Skeletal muscle satellite cell (primary cell): ENCODE measurements around the gene IGLL5.

Experiments
- H3K27me3 ChIP-seq: 2 replicates; pipeline ENCODE4 v1.7.0; 2013; ENCODE audit warnings: low read length; ENCODE audit not compliant: control insufficient read depth, insufficient read depth
- H3K36me3 ChIP-seq: 2 replicates; pipeline ENCODE4 v1.7.0; 2013; ENCODE audit warnings: mild to moderate bottlenecking, control low read depth, low read length; ENCODE audit not compliant: insufficient read depth
- H3K4me1 ChIP-seq: 2 replicates; pipeline ENCODE4 v1.7.0; 2013; ENCODE audit warnings: low read length; ENCODE audit not compliant: control insufficient read depth, insufficient read depth
- H3K4me2 ChIP-seq: 2 replicates; pipeline ENCODE4 v1.7.0; 2013; ENCODE audit warnings: mild to moderate bottlenecking, low read length
- H3K4me3 ChIP-seq: 2 replicates; pipeline ENCODE4 v1.7.0; 2013; ENCODE audit warnings: low read length
- H3K9ac ChIP-seq: 2 replicates; pipeline ENCODE4 v1.7.0; 2013; ENCODE audit warnings: mild to moderate bottlenecking, low read depth, low read length, moderate library complexity
- H3K9me3 ChIP-seq: replicated peaks from 2 replicates; pipeline ENCODE4 v1.7.0; 2013; ENCODE audit warnings: mild to moderate bottlenecking, control low read depth, low read length

The IGLL5 gene

DNA sequence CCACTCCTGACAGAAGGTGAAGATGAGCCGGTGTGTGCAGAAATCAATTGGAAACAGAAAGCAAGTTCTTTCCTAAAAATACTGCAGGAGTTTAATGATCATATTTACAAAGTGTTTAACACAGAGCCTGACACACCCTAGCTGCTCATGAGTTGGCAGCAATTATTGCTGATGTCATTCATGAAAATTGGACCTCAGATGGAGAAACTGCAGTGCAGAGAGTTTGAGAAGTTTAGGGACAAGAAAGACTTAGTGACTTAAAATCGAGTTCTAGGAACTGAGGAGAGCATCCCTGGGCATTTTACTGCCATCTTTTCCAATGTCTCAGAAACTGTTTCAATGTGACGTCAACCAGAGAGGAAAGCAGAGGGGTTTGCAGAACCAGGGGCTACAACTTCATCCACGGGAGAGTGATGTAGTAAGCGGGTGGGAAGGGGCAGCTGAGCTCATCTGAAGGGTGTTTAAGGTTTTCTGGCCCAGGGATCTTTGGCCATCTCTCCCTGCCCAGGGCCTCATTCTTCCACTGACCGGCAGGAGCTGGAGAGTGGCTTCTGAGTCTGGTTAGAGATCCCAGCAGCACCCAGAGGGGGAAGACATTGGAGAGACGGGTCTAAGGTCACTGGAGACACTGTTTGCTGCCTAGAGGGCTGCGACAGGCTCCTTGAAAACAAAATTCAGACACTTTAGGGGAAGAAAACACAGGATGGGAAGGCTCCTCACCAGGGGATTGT, 21.1 kb upstream of the IGLL5 start:
- Histone ChIP-seq H3K27me3 (peaks cover 57% of the 10 kb centered on the region), H3K36me3 (no peaks in the 10 kb centered on the region), H3K4me2 (no peak overlapping the region), H3K4me1 (no peaks in the 10 kb centered on the region), H3K4me3 (no peak overlapping the region), H3K9ac (no peak overlapping the region), H3K9me3 (no peaks in the 10 kb centered on the region)

GRCh38 chr22:22867996-22868715, 19.5 kb upstream of the IGLL5 start:
- Histone ChIP-seq H3K4me1 (no peaks in the 10 kb centered on the region), H3K9me3 (no peaks in the 10 kb centered on the region), H3K27me3 (peaks cover 51% of the 10 kb centered on the region), H3K4me3 (no peak overlapping the region), H3K36me3 (no peaks in the 10 kb centered on the region), H3K4me2 (no peak overlapping the region), H3K9ac (no peak overlapping the region)

- no peaks in the 10 kb centered on the region for H3K4me1 ChIP-seq
- H3K36me3 ChIP-seq, result no peaks in the 10 kb centered on the region
- H3K4me3 ChIP-seq, result no peak overlapping the region
- H3K9ac ChIP-seq, result no peak overlapping the region
- H3K27me3 ChIP-seq, result peaks cover 43% of the 10 kb centered on the region
- no peak overlapping the region for H3K4me2 ChIP-seq
- no peaks in the 10 kb centered on the region for H3K9me3 ChIP-seq
Measured at GRCh38 chr22:22870577-22871404, 16.8 kb upstream of the IGLL5 start.

DNA sequence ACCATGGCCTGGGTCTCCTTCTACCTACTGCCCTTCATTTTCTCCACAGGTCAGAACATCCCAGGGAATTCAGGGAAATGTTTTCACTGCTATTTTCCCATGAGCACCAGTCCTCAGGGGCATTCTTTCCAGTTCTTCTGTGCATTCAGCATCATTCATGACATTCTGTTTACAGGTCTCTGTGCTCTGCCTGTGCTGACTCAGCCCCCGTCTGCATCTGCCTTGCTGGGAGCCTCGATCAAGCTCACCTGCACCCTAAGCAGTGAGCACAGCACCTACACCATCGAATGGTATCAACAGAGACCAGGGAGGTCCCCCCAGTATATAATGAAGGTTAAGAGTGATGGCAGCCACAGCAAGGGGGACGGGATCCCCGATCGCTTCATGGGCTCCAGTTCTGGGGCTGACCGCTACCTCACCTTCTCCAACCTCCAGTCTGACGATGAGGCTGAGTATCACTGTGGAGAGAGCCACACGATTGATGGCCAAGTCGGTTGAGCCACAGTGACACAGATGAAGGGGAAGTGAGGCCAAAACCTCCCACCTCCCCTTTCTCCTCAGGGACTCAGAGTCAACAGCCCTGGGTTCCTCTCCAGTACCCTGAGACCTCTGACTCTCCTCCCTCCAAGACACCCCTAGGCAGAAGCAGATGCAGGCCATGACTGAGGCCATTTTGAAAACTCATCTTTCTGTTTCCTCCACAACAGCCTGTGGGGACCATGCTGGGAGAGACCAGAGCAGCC, 15.9 kb upstream of the IGLL5 start:
- Histone ChIP-seq H3K9ac (no peak overlapping the region), H3K9me3 (no peaks in the 10 kb centered on the region), H3K36me3 (no peaks in the 10 kb centered on the region), H3K4me2 (no peak overlapping the region), H3K4me3 (no peak overlapping the region), H3K27me3 (peaks cover 36% of the 10 kb centered on the region), H3K4me1 (no peaks in the 10 kb centered on the region)

DNA sequence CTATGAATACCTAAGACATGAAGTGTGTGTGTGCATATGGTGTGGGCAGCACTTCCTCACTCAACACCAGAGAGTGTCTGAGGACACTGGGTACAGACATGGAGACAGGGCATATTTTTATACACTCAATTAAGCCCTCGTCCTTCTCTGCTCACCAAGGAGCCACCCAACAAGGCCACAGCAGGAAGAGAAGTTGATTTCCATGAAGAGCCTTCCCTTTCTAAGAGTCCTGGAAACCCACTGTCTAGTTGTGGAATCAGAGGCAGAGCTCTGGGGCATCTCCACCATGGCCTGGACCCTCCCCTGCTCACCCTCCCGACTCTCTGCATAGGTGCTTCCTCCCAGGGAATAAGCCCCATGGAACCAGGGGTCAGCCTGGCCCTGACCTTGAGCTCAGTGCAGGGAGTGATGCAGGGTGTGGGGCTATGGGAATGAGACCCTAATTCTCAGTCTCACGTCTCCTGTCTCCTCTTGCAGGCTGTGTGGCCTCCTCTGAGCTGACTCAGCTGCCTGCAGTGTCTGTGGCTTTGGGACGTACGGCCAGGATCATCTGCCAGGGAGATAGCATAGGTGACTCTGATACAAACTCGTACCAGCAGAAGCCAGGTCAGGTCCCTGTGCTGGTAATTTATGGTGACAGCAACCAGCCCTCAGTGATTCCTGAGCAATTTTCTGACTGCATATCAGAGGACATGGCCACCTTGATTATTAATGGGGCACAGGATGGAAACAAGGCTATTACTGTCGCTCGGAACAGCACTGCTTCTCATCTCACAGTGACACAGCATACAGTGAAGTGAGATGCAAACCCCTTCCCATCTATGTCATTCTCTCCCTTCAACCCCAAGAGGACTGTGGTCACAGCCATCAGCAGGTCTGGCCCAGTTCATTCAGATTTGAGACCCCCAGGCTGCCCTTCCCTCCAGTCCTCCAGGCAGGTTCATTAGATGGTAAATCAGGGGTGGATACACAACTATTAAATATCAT, 14.6 kb upstream of the IGLL5 start:
- H3K9ac ChIP-seq, result no peak overlapping the region
- H3K27me3 ChIP-seq, result peaks cover 28% of the 10 kb centered on the region
- H3K4me3 ChIP-seq, result no peak overlapping the region
- no peak overlapping the region for H3K4me2 ChIP-seq
- H3K36me3 ChIP-seq, result no peaks in the 10 kb centered on the region
- H3K4me1 ChIP-seq, result no peaks in the 10 kb centered on the region
- no peaks in the 10 kb centered on the region for H3K9me3 ChIP-seq

GRCh38 chr22:22877523-22878210, 9.9 kb upstream of the IGLL5 start:
- H3K4me1 ChIP-seq, result no peaks in the 10 kb centered on the region
- H3K4me3 ChIP-seq, result no peak overlapping the region
- H3K9me3 ChIP-seq, result no peaks in the 10 kb centered on the region
- no peak overlapping the region for H3K9ac ChIP-seq
- H3K36me3 ChIP-seq, result no peaks in the 10 kb centered on the region
- peaks cover 40% of the 10 kb centered on the region for H3K27me3 ChIP-seq
- no peak overlapping the region for H3K4me2 ChIP-seq

DNA sequence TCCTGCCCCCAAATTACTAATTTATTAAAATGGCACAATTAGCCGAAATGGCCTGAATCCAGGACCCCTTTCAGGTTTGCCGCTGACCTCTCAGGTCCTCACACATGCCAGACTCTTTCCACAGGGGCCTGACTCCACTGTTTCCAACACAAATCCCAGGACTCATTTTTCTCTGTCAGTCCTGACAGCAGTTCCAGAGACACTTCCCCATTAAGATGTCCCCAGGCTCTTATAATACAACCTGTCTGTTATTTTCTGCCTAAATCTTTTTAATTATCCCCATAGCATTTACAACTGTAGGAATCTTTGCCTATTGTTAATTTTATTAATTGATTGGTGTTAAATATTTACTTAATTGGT, 9.4 kb upstream of the IGLL5 start:
- no peaks in the 10 kb centered on the region for H3K4me1 ChIP-seq
- no peak overlapping the region for H3K4me2 ChIP-seq
- no peaks in the 10 kb centered on the region for H3K36me3 ChIP-seq
- no peaks in the 10 kb centered on the region for H3K9me3 ChIP-seq
- no peak overlapping the region for H3K4me3 ChIP-seq
- no peak overlapping the region for H3K9ac ChIP-seq
- peaks cover 39% of the 10 kb centered on the region for H3K27me3 ChIP-seq

DNA sequence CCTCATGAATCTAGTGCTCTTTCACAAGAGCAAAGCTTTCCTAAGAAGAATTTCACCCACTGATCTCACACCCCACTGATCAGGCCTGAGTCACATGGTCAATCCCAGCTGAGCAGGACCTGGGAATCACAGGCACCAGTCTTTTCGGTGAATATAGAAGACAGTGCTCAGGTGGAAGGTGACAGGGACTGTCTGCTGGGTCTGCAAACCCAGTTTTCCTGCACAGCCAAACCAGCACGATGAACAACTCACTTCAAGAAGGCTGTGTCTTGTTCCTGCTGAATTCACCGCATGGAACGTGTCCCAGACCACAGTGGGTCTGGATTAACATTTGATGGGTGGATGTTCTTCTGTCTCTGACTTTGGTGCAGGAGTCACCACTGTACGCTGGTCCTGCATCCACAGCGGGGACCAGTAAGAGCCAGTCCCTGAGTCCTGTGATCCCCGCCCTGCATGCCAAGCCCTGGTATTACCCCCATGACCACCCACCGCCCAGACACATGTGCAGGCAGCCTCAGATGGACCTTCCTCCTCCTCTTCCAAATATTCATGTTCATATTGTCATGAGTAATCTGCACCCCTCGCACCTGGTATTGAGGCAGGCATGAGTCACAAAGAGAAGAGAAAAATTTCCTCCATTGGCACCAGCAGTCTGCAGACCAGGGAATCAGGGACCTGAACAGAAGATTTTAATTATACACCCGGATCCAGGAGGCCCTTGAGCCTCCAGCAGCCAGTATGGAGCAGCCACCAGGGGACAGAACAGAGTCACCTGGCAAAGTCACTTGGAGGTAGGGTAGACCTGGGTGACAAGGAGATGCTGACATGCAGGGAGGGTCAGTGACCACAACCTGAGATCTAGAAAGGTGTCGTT, 8.6 kb upstream of the IGLL5 start:
- Histone ChIP-seq H3K4me1 (no peaks in the 10 kb centered on the region), H3K9ac (no peak overlapping the region), H3K4me3 (no peak overlapping the region), H3K27me3 (peaks cover 36% of the 10 kb centered on the region), H3K4me2 (no peak overlapping the region), H3K36me3 (no peaks in the 10 kb centered on the region), H3K9me3 (no peaks in the 10 kb centered on the region)

GRCh38 chr22:22879675-22880155, 7.9 kb upstream of the IGLL5 start:
- H3K4me3 ChIP-seq, result no peak overlapping the region
- H3K9ac ChIP-seq, result no peak overlapping the region
- H3K27me3 ChIP-seq, result peaks cover 34% of the 10 kb centered on the region
- H3K4me2 ChIP-seq, result no peak overlapping the region
- H3K4me1 ChIP-seq, result no peaks in the 10 kb centered on the region
- H3K9me3 ChIP-seq, result no peaks in the 10 kb centered on the region
- no peaks in the 10 kb centered on the region for H3K36me3 ChIP-seq
